Measurements from ENCODE around the gene COL18A1.
"Not testable (repeated sequence)": the region's sequence is repeated elsewhere in the genome, so short reads cannot be mapped to it uniquely, and the experiment has no call there.

- TF ChIP-seq POLR2AphosphoS5, TCF7L2 (IDR thresholded peaks at IDR 0.05; ENCODE audit: low read depth, low read length): not testable (repeated sequence)
- TF ChIP-seq, protein P1, sequence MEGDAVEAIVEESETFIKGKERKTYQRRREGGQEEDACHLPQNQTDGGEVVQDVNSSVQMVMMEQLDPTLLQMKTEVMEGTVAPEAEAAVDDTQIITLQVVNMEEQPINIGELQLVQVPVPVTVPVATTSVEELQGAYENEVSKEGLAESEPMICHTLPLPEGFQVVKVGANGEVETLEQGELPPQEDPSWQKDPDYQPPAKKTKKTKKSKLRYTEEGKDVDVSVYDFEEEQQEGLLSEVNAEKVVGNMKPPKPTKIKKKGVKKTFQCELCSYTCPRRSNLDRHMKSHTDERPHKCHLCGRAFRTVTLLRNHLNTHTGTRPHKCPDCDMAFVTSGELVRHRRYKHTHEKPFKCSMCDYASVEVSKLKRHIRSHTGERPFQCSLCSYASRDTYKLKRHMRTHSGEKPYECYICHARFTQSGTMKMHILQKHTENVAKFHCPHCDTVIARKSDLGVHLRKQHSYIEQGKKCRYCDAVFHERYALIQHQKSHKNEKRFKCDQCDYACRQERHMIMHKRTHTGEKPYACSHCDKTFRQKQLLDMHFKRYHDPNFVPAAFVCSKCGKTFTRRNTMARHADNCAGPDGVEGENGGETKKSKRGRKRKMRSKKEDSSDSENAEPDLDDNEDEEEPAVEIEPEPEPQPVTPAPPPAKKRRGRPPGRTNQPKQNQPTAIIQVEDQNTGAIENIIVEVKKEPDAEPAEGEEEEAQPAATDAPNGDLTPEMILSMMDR (IDR thresholded peaks at IDR 0.05): not testable (repeated sequence)
- TF ChIP-seq, protein P2, sequence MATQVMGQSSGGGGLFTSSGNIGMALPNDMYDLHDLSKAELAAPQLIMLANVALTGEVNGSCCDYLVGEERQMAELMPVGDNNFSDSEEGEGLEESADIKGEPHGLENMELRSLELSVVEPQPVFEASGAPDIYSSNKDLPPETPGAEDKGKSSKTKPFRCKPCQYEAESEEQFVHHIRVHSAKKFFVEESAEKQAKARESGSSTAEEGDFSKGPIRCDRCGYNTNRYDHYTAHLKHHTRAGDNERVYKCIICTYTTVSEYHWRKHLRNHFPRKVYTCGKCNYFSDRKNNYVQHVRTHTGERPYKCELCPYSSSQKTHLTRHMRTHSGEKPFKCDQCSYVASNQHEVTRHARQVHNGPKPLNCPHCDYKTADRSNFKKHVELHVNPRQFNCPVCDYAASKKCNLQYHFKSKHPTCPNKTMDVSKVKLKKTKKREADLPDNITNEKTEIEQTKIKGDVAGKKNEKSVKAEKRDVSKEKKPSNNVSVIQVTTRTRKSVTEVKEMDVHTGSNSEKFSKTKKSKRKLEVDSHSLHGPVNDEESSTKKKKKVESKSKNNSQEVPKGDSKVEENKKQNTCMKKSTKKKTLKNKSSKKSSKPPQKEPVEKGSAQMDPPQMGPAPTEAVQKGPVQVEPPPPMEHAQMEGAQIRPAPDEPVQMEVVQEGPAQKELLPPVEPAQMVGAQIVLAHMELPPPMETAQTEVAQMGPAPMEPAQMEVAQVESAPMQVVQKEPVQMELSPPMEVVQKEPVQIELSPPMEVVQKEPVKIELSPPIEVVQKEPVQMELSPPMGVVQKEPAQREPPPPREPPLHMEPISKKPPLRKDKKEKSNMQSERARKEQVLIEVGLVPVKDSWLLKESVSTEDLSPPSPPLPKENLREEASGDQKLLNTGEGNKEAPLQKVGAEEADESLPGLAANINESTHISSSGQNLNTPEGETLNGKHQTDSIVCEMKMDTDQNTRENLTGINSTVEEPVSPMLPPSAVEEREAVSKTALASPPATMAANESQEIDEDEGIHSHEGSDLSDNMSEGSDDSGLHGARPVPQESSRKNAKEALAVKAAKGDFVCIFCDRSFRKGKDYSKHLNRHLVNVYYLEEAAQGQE (IDR thresholded peaks at IDR 0.05; ENCODE audit: insufficient read depth in 1 of 2, low read depth in 2 of 2, low read length in 1 of 2): not testable (repeated sequence)
Observed at GRCh38 chr21:45531114-45531392, 126.1 kb downstream of the COL18A1 start.

Data from Panc1 (cell line).